ENCODE results near the gene CMTM5.
"Not testable (repeated sequence)": the region's sequence is repeated elsewhere in the genome, so short reads cannot be mapped to it uniquely, and the experiment has no call there.

CMTM5 gene

DNA sequence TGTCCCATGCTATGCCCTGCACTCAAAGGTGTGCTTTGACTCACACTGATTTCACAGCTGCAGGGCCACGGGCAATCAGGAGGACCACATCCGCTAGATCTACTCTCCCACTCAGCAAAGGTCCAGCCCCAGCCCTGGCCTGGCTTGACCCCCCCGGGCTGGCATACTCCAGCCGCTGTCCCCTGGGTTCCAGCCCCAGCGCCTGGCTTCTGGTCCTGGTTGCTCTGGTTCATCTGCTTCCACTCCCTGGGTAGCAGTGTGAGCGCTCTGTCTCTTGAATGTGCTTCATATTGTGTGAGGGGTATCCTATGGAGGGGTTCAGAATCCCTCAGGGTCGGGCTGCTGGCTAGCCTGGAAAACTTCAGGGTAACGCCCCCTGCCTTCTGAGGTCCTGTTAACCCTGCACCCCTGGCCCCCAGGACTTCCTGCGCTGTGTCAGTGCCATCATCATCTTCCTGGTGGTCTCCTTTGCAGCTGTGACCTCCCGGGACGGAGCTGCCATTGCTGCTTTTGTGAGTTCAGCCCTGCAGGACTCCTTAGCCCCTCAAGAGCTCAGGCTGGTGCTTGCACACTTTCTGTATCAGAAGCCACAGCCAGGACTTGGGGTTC lies 1.9 kb downstream of the CMTM5 start:
- no peak for DNase-seq (ENCODE audit: low read depth)

DNA sequence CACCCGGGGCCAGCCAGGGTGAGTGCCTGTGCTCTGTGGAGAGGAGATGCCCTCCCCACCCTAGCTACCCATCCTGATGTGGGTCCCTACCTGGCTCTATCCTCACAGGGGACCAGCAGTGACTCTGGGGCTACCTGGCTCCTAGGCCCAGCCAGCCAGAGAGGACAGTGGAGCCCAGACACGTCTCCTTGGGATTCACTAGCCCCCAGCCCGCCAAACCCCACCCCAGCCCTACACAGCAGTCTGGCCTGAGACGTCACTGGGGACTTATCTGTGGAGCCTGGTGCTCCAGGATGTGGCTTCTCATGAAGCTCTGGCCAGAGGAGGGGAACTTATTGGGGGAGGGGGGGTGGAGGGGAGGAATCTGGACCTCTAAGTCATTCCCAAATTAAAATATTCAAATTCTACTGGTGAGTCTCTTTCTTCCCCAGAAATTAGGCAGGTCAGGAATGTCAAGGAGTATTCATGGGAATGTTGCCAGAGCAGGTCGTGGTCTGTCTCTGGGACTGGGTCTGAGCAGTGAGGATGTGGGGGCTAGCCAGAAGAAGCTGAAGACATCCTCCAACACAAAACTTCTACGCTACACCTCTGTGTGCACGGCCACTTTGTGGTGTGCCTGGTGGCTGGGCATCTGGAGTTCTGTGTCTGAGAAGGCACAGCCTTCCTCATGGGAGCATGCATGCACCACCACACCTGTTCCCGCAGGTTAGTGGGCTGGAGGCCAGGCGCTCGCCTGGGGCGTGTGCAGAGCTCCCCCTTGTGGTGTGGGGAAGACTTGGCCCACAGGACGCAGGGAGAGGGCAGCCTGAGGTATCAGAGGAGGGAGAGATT lies 2.7 kb downstream of the CMTM5 start:
- no peak for DNase-seq (ENCODE audit: low read depth)

DNA sequence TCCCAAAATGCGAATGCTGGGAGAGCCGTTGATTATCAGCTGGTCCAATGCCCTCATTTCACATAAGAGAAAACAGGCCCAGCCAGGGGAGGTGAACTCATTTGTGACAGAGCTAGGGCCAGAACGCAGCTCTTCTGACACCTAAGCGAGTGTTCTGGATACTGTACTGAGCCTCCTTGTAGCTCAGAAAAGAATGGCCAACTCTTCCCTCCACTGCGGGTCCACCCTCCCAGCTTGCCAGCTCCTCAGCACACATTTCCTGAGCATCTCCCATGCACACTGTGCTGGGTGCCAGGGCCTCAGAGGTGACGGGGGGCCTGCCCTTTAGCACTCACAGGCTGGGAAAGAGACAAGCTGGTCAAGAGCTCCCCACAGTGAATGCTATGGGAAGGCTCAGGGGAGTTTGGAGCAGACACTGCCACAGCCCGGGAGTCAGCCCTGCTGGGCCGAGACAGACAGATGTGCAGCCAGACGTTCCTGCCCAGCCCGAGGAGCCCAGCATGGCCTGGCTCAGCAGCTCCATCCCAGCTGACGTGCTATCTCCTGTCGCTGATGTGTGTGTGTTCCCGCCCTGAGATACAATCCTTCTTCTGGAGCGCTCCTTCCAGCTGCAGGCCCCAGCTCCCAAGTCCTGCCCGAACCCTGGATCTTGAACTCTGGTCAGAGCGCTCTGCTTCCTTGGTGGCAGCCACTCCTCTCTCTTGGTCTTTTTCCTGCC lies 3.5 kb downstream of the CMTM5 start:
- DNase-seq (ENCODE audit: low read depth) = no peak

DNA sequence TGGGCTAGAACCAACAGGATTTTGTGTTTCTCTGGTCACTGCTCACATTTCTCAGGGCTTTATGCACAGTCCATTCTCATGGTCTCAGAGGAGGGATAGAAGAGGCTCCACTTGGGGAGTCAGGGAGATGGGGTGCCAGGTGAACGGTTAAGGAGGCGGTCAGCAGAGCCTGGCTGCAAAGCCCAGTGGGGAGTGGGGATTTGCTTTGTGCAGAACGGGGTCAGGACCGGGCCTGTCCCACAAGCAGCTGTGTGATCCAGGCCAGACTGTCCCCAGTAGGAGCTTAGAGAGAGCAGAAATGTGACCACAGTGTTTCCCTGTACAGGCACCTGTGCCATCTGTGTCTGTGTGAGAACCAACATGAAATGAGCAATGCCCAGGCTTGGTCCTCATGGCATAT lies 4.1 kb downstream of the CMTM5 start:
- DNase-seq (ENCODE audit: low read depth) = no peak

DNA sequence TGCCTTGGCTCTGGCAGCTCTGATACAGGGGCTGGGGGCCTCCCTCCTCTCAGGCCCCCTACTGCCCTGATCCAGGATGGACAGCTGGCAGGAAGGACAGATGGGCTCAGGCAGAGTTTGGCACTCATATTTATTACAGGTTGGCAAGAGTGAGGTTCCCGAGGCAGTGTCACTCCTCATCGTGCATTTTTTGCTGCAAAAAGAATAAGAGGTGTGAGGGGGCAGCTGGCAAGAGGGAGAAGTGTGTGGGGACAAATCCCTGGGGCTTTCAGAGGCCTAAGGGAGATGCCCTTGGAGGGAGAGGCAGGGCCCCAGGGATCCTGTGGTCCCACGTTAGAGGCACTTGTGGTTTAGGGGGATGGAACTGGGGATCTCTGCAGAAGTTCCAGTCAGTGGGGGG lies 5.0 kb downstream of the CMTM5 start:
- DNase-seq (ENCODE audit: low read depth) = no peak

DNA sequence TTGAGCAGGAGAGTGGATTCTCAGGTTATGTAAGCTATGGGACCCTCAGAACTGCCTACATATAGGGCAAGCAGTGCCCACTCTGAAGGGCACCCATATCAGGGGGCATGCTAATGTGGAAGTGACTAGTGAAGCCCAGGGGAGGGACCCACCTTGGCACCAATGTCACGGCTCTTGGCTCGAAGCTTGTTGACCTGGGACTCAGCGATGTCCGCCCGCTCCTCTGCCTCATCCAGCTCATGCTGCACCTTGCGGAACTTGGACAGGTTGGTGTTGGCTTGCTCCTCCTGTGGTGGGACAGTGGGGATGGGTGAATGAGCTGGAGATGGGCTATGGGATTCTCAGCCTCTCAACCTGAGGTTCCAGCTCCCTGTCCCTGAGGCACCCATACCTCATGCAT lies 5.4 kb downstream of the CMTM5 start:
- no peak for DNase-seq (ENCODE audit: low read depth)

DNA sequence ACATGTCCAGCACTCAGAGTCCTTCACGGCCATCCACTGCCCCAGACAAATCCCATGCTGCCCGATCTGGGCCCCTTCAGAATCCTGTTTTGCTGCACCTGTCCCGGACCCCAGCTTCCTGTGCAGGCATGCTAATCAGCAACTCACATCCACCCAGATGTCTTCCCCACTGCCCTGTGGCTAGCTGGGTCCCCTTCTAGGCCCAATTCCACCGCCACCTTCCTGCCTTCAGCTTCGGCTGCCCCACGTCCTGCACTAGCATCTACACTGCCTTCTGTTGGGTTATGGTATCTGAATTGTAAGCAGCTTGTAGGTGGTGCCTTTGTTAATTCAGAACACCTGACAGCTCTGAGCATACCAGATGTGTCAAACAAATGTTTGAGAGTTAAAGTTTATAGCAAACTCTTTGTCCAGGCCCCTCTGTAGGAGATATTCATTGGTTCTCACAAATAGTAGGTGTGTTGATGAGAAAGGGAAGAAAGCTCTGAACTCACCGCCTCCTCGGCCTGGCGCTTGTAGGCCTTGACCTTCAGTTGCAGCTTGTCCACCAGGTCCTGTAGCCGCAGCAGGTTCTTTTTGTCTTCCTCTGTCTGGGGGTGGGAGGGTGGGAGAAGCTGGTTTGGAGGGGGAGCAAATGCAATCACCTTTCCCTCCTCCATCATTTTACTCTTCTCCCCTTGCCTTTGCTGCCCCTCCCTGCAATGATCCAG lies 6.0 kb downstream of the CMTM5 start:
- no peak for DNase-seq (ENCODE audit: low read depth)

DNA sequence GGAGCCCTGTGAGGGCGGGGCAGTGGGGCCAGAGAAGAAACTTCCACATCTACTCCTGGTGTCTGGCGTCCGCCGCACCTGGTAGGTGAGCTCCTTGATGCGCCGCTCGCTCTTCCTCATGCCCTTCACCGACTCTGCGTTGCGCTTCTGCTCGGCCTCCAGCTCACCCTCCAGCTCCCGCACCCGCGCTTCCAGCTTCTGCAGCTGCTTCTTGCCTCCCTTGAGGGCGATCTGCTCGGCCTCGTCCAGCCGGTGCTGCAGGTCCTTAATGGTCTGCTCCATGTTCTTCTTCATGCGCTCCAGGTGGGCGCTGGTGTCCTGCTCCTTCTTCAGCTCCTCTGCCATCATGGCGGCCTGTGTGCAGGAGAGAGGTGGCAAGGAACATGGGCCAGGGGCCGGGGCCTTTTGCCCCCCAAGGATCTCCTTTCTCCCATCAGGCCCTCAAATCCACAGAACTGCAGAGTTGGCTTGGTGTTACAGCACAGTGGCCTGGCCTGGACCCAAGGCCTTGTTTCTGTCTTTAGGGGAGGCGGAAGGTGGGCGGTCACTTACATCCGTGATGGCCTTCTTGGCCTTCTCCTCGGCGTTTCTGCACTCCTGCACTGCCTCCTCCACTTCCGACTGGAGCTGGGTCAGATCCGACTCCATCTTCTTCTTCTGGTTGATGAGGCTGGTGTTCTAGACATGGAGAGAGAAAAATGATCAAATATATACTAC lies 7.7 kb downstream of the CMTM5 start:
- no peak for DNase-seq (ENCODE audit: low read depth)

DNA sequence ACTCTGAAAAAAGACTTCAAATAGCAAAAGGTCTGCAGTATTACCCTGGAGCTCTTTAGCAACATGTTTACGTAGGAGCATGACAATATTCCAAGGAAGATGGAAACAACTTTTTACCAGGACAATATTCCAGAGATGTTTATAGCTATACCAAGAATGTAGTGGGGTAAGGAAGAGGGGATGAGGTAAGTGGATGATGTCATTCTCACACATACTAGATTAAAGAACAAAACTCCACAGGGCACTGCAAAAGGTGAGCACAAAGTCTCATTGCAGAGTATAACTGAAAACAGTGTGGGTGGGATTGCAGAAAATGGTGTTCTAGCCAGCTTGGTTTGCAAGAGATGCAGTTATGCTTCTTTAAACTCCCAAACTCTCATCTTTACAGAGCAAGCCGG lies 8.4 kb downstream of the CMTM5 start:
- DNase-seq (ENCODE audit: low read depth) = no peak

DNA sequence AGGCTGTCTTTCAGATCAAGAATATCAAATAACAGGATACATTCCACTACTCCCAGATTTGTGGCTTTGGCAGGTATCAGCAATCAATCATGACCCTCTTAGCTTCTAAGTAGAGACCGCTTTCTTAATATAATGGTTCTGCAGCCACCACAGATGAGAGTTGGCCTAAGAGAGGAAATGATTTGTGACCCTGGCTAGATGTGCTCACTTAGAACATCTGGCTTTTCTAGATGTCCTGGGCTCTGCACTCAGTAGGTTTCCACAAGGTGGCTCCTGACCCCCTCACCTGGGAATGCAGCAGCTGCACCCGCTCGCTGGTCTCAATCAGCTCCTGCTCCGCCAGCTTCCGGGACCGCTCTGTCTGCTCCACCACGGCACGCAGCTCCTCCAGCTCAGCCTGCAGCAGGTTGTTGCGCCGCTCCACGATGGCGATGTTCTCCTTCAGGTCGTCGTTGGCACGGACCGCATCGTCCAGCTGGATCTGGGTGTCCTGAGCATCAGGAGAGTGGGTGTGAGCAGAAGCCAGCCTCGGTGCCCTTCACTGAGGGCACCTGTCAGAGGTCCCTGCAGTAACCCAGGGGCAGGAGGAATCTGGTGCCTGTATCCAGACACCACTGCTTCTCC lies 8.9 kb downstream of the CMTM5 start:
- DNase-seq (ENCODE audit: low read depth) = no peak

DNA sequence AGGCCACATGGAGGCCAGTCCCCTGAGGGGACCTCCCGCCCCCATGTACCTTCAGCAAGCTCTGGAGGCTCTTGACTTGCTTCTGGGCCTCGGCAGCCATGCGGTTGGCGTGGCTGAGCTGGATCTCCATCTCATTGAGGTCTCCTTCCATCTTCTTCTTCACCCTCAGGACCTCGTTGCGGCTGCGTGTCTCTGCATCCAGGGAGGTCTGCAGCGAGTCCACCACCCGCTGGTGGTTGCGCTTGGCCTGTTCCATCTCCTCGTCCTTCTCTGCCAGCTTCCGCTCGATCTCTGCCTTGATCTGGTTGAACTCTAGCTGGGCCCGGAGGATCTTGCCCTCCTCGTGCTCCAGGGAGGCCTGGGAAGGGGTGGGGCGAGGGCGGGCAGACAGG lies 9.4 kb downstream of the CMTM5 start:
- not testable (repeated sequence) for DNase-seq (ENCODE audit: low read depth)

DNA sequence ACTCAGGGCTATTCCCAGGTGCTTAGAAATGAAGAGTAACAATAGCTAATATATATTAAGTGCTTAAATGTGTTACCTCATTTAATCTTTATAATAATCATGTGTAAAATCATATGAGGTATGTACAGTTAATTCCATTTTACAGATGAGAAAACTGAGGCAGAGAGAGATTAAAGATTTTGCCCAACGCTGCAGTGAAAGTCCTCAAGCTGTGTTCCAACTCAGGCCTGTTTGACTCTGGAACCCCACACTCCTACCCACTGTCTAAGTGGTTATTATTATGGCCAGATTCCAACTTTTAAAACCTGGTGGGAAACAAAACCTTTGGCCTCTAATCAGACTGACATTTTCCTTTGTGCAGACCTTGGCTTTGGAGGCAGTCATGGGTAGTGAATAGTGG lies 10.2 kb downstream of the CMTM5 start:
- DNase-seq (ENCODE audit: low read depth) = no peak

DNA sequence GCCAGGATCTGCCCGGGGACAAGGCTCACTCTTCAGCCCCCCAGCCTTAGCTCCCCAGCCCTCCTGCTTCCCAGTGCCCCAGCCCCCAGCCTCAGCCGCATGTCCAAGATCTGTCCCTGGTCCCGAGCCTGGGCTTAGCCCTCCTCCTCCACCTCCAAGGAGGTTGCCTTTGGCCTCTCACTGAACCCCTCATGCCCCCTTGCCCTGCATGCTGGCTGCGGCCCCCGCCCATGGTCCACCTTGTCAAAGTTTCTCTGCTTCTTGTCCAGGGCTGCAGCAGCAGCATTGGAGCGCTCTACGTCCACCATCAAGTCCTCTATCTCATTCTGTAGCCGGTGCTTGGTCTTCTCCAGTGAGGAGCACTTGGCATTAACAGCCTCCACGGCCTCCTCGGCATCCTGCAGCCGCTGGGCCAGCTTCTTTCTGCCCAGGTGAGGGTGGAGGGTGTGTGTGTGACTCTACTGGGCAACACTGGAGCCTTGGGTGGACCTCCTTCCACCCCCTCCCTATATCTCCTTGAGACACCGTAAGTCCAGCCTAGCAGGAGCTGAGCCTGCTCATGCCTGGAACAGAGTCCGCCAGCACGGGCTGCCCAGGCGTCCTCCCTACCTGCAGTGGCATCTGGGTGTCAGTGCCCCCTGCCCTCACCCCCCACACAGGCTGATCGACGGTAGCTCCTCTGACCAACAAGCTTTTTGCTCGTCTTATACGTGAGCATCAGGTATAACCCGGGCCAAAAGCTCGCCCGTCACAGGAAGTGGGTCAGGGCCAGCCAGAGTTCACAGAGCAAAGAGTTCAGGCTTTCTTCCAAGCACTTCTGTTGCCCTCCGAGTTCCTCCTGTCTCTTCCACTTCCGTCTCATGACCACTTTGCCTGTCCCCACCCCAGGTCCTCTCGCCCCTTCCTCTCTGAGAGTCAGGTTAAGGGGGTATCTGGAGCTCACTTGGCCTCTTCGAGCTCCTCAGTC lies 11.4 kb downstream of the CMTM5 start:
- no peak for DNase-seq (ENCODE audit: low read depth)

DNA sequence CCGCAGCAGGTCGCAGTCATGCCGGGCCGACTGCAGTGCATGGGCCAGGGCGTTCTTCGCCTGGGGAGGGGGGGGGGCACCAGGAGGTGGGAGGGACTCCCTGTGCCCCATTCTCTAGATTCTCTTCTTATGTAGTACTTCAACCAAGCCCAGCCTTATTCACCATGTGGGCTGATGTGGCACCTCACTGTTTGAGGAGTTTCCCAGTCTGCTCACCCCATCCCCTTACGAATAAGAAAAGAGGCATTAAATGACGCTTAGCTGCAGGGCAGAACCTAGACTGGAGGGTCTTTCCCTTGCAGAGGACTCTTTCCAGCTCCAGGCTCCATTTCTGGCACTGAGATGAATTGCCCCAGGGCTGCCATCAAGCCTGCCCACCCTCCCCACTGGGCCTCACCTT lies 12.2 kb downstream of the CMTM5 start:
- no peak for DNase-seq (ENCODE audit: low read depth)

DNA sequence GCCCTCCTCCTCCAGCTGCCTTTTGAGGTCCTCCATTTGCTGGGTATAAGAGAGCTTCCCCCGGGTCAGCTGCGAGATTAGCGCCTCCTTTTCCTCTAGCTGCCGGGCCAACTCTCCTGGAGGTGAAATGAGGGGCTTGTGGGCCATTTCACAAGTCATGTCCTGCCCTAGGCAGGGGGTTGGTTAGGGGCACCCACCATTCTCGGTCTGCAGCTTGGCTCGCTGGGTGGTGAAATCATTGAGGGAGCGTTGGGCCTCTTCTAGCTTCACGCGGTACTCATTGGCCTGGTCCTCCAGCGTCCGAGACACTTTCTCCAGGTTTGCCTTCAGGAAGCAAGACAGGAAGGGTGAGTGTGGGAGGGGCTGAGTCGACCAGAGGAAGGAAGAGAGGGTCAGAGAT lies 12.6 kb downstream of the CMTM5 start:
- DNase-seq (ENCODE audit: low read depth) = no peak

DNA sequence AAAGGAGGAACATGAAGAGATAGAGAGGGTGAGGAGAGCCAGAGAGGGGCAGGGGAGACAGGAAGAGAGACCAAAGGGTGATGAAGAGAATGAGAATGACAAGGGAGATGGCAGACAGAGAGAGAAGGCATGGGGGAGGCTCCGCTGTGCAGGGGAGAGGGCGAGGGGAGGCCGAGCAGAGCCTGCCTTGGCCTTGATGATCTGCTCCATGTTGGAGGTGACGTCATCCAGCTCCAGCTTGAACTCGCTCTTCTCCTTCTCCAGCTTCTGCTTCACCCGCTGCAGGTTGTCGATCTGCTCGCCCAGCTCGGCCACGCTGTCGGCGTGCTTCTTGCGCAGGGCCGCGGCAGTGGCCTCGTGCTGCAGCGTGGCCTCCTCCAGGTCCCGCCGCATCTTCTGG lies 13.0 kb downstream of the CMTM5 start:
- DNase-seq (ENCODE audit: low read depth) = not testable (repeated sequence)

DNA sequence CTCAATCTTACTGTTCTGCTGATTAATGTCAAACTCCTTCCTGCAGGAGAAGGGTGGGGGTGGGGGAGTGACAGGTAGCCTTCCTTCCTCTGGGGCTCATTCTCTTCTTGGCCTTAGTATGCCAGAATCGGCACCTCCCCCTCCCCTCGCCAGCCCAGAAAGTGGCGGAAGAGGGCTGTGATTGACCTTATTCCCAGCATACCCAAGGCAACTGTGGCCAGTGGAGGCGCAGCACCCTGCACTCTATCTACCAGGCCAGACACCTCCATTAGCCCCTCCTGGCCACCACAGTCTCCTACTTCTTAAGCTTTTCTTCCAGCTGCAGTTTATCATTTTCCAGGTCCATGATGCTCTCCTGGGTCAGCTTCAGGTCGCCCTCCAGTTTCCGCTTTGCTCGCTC lies 15.8 kb downstream of the CMTM5 start:
- DNase-seq (ENCODE audit: low read depth) = no peak

DNA sequence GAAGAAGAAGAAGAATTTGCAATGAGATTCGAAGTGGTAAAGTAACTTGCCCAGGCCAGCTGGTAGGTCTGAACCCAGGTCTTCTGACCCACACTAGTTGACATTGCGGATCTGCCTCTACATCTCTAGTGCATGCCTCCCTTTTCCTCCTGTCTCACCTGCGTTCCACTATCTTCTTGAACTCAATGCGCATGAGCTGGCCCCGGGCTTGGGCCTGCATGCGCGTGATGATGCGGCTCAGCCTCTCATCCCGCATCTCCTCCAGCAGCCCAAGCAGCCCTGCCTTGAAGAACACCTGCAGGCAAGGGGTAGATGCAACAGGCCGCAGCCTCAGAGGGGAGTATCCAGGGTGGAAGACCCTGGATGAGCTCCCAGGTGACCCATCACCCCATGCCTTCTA lies 19.3 kb downstream of the CMTM5 start:
- no peak for DNase-seq (ENCODE audit: low read depth)

DNA sequence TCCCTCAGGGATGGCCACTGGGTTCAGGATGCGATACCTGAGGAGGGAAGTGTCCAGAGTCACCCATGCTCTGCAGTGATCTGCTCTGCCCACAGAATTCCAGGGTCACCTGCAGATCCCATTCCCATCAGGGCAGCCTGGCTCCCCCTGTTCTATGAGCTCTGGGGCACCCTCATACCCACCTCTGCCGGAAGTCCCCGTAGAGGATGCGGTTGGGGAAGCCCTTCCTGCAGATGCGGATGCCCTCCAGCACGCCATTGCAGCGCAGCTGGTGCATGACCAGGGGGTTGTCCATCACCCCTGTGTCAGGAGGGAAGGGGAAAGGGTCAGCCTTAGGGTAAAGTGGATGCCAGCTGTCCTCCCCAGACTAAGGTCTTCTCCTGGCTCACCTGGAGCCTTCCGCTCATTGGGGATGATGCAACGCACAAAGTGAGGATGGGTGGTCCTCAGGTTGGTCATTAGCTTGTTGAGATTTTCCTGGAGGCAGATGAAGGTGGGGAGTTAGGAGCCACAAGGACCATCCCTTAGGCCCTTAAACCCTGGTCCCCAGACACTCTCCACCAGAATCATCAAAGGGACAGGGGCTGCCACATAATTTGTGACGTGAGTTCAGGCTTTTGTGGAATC lies 20.0 kb downstream of the CMTM5 start:
- DNase-seq (ENCODE audit: low read depth) = no peak

DNA sequence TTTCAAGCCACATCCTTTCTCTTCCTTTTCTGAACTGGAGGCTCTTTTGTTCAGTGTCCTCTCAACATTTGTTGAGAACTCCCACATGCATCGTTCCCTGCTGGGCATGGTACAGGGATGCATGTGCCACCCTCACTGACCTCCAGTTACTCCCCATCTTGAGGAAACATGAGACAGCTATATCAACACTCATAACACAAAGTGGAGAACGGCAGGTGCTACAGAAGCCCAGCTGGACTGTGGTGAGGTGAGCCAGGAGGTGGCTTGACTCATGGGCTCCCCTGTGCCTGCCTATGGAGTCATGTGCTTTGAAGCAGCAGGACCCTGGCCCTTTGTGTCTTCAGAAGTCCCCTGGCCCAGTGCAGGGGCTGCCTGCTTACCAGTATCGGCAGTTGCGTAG lies 21.5 kb downstream of the CMTM5 start:
- DNase-seq (ENCODE audit: low read depth) = no peak

Data from GM04504 (cell line).